ENCODE data around the gene XCL2. TPM values are rescaled to one million over a fixed set of nuclear protein-coding genes. Genes with fewer than 3 reads are reported as not detected.
"Not testable (repeated sequence)": the region's sequence is repeated elsewhere in the genome, so short reads cannot be mapped to it uniquely, and the experiment has no call there.

Gene XCL2
- total RNA-seq, 1 experiment from 2014 or later = not detected

DNA sequence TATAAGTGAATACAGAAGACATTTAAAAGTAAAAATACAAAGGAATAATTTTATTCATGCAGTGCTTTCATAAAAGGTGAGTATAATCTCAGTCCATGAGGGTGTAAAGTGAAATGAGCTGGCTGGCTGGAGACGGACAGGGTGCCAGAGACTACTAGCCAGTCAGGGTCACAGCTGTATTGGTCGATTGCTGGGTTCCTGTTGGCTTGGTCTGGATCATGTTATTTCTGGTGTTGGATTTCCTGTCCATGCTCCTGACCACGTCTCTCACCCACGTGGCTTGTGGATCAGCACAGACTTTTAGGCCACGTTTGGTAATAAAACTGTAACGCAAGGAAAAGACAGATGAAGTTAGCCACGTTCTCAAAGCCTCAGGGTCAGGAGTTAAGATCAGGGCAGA, 3.0 kb downstream of the XCL2 start:
- H3K9me3 ChIP-seq (ENCODE audit: control insufficient read depth, insufficient read depth, low read depth, low read length); BruUV-seq (replicated peaks); in situ Hi-C loops (cut with HindIII; ENCODE audit: low pct_unique_long_range_greater_than_20kb, low sequenced_read_pairs): not testable (repeated sequence)

DNA sequence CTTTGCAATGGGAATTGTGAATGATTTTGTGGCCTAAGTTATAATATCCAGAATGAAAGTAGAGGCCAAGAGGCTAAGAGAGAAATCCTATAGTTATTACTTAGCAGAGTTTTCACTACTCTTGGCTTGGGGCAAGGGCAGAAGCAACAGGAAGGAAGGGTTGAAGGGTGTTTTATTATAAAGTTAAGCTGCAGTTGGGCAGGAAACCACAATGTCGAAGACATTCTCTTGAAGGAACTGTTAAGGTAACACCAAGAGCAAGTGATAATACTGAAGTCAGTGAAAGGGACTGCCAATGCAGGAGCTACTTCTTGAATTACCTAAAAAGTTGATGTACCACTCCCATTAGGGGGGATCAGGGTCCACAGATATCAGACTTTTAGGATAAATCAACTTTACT, 8.3 kb downstream of the XCL2 start:
- TF ChIP-seq TCF7L2 (IDR thresholded peaks at IDR 0.05; ENCODE audit: low read depth, low read length) = no peak
- TF ChIP-seq POLR2AphosphoS5 (IDR thresholded peaks at IDR 0.05; ENCODE audit: low read depth, low read length) = no peak
- TF ChIP-seq, protein P1, sequence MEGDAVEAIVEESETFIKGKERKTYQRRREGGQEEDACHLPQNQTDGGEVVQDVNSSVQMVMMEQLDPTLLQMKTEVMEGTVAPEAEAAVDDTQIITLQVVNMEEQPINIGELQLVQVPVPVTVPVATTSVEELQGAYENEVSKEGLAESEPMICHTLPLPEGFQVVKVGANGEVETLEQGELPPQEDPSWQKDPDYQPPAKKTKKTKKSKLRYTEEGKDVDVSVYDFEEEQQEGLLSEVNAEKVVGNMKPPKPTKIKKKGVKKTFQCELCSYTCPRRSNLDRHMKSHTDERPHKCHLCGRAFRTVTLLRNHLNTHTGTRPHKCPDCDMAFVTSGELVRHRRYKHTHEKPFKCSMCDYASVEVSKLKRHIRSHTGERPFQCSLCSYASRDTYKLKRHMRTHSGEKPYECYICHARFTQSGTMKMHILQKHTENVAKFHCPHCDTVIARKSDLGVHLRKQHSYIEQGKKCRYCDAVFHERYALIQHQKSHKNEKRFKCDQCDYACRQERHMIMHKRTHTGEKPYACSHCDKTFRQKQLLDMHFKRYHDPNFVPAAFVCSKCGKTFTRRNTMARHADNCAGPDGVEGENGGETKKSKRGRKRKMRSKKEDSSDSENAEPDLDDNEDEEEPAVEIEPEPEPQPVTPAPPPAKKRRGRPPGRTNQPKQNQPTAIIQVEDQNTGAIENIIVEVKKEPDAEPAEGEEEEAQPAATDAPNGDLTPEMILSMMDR (IDR thresholded peaks at IDR 0.05) = no peak
- TF ChIP-seq SIN3A (IDR thresholded peaks at IDR 0.05; ENCODE audit: borderline replicate concordance, insufficient read depth, low read depth, low read length) = no peak
- in situ Hi-C loops (cut with HindIII; ENCODE audit: low pct_unique_long_range_greater_than_20kb, low sequenced_read_pairs) = no loop called here
- DNase-seq (ENCODE audit: low read depth, low spot score) (no peak), ATAC-seq (no peak)
- Histone ChIP-seq H3K27me3 (ENCODE audit: control insufficient read depth, insufficient read depth, low read length) (no peaks in the 10 kb centered on the region), H3K36me3 (ENCODE audit: control insufficient read depth, insufficient read depth, low read length) (no peaks in the 10 kb centered on the region), H3K27ac (ENCODE audit: low read length) (no peak overlapping the region), H3K9me3 (ENCODE audit: control insufficient read depth, insufficient read depth, low read depth, low read length) (no peaks in the 10 kb centered on the region), H3K4me3 (ENCODE audit: low read depth in 2 of 2, low read length in 2 of 2) (no peak overlapping the region), H3K4me1 (ENCODE audit: control insufficient read depth, insufficient read depth, low read length) (no peaks in the 10 kb centered on the region)
- CTCF ChIA-PET = no interaction called here
- POLR2A ChIA-PET = no interaction called here
- intact Hi-C loops (cut with micrococcal nuclease; ENCODE audit: unreplicated experiment) = no loop called here
- no TSS peak for BruUV-seq (replicated peaks)

More for the DNA sequence above, 3.0 kb downstream of the XCL2 start:
- POLR2A ChIA-PET; intact Hi-C loops (cut with micrococcal nuclease; ENCODE audit: unreplicated experiment); H3K36me3 ChIP-seq (ENCODE audit: control insufficient read depth, insufficient read depth, low read length); ATAC-seq; DNase-seq (ENCODE audit: low read depth, low spot score); H3K27ac ChIP-seq (ENCODE audit: low read length); H3K4me1 ChIP-seq (ENCODE audit: control insufficient read depth, insufficient read depth, low read length); H3K4me3 ChIP-seq (ENCODE audit: low read depth in 2 of 2, low read length in 2 of 2); CTCF ChIA-PET; H3K27me3 ChIP-seq (ENCODE audit: control insufficient read depth, insufficient read depth, low read length): not testable (repeated sequence)

DNA sequence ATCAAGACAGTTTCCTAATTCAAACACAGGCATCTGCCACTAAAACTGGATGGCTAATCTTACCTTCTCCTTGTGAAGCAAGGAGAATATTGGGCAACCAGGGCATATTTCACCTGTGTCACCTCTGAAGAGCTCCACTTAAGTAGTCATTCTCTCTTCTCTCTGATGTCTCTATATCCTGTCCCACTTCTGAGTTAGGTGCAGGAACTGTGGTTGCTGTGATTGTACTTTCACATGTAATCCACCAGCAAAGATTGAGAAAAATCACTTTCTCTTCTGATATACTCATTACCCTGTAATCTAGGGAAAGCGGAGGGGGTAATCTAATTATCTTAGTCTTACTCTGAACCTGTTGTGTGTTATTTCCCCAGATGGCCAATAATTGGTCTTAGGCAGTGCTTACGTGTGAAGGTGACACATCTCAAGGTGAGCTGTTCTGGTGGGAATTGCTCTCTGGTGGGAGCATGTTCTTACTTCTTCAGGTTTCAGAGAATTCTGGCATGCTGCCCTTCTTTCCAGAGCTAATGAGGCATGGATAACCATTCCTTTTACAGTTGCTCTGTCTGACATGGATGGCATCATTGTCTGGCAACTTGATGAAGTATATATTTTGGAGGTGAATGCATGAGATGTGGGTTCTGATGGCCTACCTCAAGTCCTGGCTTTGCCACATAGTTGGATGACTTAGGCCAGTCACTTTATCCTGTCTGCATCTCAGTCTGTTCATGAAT, 12.0 kb downstream of the XCL2 start:
- CTCF ChIA-PET = no interaction called here

More for the DNA sequence above, 12.0 kb downstream of the XCL2 start:
- intact Hi-C loops (cut with micrococcal nuclease; ENCODE audit: unreplicated experiment) = no loop called here
- Histone ChIP-seq H3K4me3 (ENCODE audit: low read depth in 2 of 2, low read length in 2 of 2) (no peak overlapping the region), H3K4me1 (ENCODE audit: control insufficient read depth, insufficient read depth, low read length) (no peaks in the 10 kb centered on the region), H3K36me3 (ENCODE audit: control insufficient read depth, insufficient read depth, low read length) (no peaks in the 10 kb centered on the region), H3K9me3 (ENCODE audit: control insufficient read depth, insufficient read depth, low read depth, low read length) (no peaks in the 10 kb centered on the region), H3K27ac (ENCODE audit: low read length) (no peak overlapping the region), H3K27me3 (ENCODE audit: control insufficient read depth, insufficient read depth, low read length) (no peaks in the 10 kb centered on the region)
- BruUV-seq (replicated peaks) = no TSS peak
- POLR2A ChIA-PET = no interaction called here
- DNase-seq (ENCODE audit: low read depth, low spot score) (no peak), ATAC-seq (no peak)
- in situ Hi-C loops (cut with HindIII; ENCODE audit: low pct_unique_long_range_greater_than_20kb, low sequenced_read_pairs) = no loop called here
- TF ChIP-seq POLR2AphosphoS5 (IDR thresholded peaks at IDR 0.05; ENCODE audit: low read depth, low read length) (no peak), TCF7L2 (IDR thresholded peaks at IDR 0.05; ENCODE audit: low read depth, low read length) (no peak), SIN3A (IDR thresholded peaks at IDR 0.05; ENCODE audit: borderline replicate concordance, insufficient read depth, low read depth, low read length) (no peak)
- TF ChIP-seq, protein P2, sequence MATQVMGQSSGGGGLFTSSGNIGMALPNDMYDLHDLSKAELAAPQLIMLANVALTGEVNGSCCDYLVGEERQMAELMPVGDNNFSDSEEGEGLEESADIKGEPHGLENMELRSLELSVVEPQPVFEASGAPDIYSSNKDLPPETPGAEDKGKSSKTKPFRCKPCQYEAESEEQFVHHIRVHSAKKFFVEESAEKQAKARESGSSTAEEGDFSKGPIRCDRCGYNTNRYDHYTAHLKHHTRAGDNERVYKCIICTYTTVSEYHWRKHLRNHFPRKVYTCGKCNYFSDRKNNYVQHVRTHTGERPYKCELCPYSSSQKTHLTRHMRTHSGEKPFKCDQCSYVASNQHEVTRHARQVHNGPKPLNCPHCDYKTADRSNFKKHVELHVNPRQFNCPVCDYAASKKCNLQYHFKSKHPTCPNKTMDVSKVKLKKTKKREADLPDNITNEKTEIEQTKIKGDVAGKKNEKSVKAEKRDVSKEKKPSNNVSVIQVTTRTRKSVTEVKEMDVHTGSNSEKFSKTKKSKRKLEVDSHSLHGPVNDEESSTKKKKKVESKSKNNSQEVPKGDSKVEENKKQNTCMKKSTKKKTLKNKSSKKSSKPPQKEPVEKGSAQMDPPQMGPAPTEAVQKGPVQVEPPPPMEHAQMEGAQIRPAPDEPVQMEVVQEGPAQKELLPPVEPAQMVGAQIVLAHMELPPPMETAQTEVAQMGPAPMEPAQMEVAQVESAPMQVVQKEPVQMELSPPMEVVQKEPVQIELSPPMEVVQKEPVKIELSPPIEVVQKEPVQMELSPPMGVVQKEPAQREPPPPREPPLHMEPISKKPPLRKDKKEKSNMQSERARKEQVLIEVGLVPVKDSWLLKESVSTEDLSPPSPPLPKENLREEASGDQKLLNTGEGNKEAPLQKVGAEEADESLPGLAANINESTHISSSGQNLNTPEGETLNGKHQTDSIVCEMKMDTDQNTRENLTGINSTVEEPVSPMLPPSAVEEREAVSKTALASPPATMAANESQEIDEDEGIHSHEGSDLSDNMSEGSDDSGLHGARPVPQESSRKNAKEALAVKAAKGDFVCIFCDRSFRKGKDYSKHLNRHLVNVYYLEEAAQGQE (IDR thresholded peaks at IDR 0.05; ENCODE audit: insufficient read depth in 1 of 2, low read depth in 2 of 2, low read length in 1 of 2) = no peak
- TF ChIP-seq, protein P1 (IDR thresholded peaks at IDR 0.05) = no peak

All from Panc1 (cell line).